H9 (cell line): ENCODE results near the gene RUNX2. TPM values are rescaled to one million over a fixed set of nuclear protein-coding genes. Genes with fewer than 3 reads are reported as not detected.

Experiments
- DNase-seq: peaks from one replicate; pipeline ENCODE4 v3.0.0-alpha.2; 2017
- H2AFZ ChIP-seq: one replicate; pipeline ENCODE4 v1.6.1; 2013; ENCODE audit warnings: mild to moderate bottlenecking, low read length, control low read depth, moderate library complexity
- H2AK5ac ChIP-seq: 2 replicates; pipeline ENCODE4 v1.6.1; 2013; ENCODE audit warnings: low read length, control low read depth, mixed read lengths; ENCODE audit not compliant: insufficient read length
- H2BK120ac ChIP-seq: one replicate; pipeline ENCODE4 v1.6.1; 2013; ENCODE audit warnings: low read depth, mild to moderate bottlenecking, low read length, control low read depth, inconsistent platforms; ENCODE audit not compliant: poor library complexity, severe bottlenecking
- H2BK12ac ChIP-seq: 2 replicates; pipeline ENCODE4 v1.6.1; 2013; ENCODE audit warnings: low read length, control low read depth, mixed read lengths, low read depth; ENCODE audit not compliant: insufficient read length
- H2BK15ac ChIP-seq: 2 replicates; pipeline ENCODE4 v1.6.1; 2013; ENCODE audit warnings: low read depth, low read length, control low read depth
- H2BK20ac ChIP-seq: one replicate; pipeline ENCODE4 v1.6.1; 2013; ENCODE audit warnings: low read depth, mild to moderate bottlenecking, low read length, control low read depth, inconsistent platforms; ENCODE audit not compliant: poor library complexity, severe bottlenecking
- H2BK5ac ChIP-seq: 2 replicates; pipeline ENCODE4 v1.6.1; 2013; ENCODE audit warnings: low read length, control low read depth, mixed read lengths; ENCODE audit not compliant: insufficient read length
- H3K14ac ChIP-seq: 2 replicates; pipeline ENCODE4 v1.6.1; 2013; ENCODE audit warnings: low read length, control low read depth; ENCODE audit not compliant: insufficient read depth
- H3K18ac ChIP-seq: 2 replicates; pipeline ENCODE4 v1.6.1; 2013; ENCODE audit warnings: low read depth, mild to moderate bottlenecking, mixed read lengths, low read length, control low read depth; ENCODE audit not compliant: insufficient read length
- H3K23ac ChIP-seq: 2 replicates; pipeline ENCODE4 v1.6.1; 2013; ENCODE audit warnings: low read length, control low read depth, mixed read lengths, low read depth; ENCODE audit not compliant: insufficient read length
- H3K23me2 ChIP-seq: 2 replicates; pipeline ENCODE4 v1.6.1; 2013; ENCODE audit warnings: low read depth, mild to moderate bottlenecking, mixed read lengths, low read length, control low read depth; ENCODE audit not compliant: insufficient read length, poor library complexity, severe bottlenecking
- H3K27ac ChIP-seq: 2 replicates; pipeline ENCODE4 v1.5.1; 2013; ENCODE audit warnings: low read length, control low read depth, mixed read lengths, low read depth; ENCODE audit not compliant: insufficient read length
- H3K27me3 ChIP-seq: 2 replicates; pipeline ENCODE4 v1.6.1; 2013; ENCODE audit warnings: low read length, control low read depth, inconsistent platforms; ENCODE audit not compliant: insufficient read depth
- H3K4ac ChIP-seq: 2 replicates; pipeline ENCODE4 v1.6.1; 2013; ENCODE audit warnings: low read depth, mild to moderate bottlenecking, control low read depth, inconsistent platforms, low read length, moderate library complexity
- H3K4me1 ChIP-seq: 2 replicates; pipeline ENCODE4 v1.6.1; 2013; ENCODE audit warnings: low read length, control low read depth, inconsistent platforms; ENCODE audit not compliant: insufficient read depth
- H3K4me2 ChIP-seq: 2 replicates; pipeline ENCODE4 v1.6.1; 2013; ENCODE audit warnings: low read length, control low read depth, mixed read lengths; ENCODE audit not compliant: insufficient read length, insufficient read depth
- H3K56ac ChIP-seq: 2 replicates; pipeline ENCODE4 v1.6.1; 2013; ENCODE audit warnings: low read depth, mild to moderate bottlenecking, mixed read lengths, low read length, control low read depth; ENCODE audit not compliant: insufficient read length
- H3K79me1 ChIP-seq: 2 replicates; pipeline ENCODE4 v1.6.1; 2013; ENCODE audit warnings: low read depth, mild to moderate bottlenecking, moderate library complexity, low read length, control low read depth, inconsistent platforms; ENCODE audit not compliant: insufficient read depth, poor library complexity, severe bottlenecking
- H3K79me2 ChIP-seq: 2 replicates; pipeline ENCODE4 v1.6.1; 2013; ENCODE audit warnings: low read length, control low read depth, inconsistent platforms; ENCODE audit not compliant: insufficient read depth
- H3K9ac ChIP-seq: 2 replicates; pipeline ENCODE4 v1.6.1; 2013; ENCODE audit warnings: low read length, control low read depth, mixed read lengths; ENCODE audit not compliant: insufficient read length; ENCODE audit errors: extremely low read depth
- H3K9me3 ChIP-seq: one replicate; pipeline ENCODE4 v1.6.1; 2013; ENCODE audit warnings: low read depth, low read length, inconsistent platforms; ENCODE audit not compliant: control insufficient read depth
- H3T11ph ChIP-seq: one replicate; pipeline ENCODE4 v1.6.1; 2013; ENCODE audit warnings: mild to moderate bottlenecking, low read length, control low read depth, inconsistent platforms
- H4K20me1 ChIP-seq: one replicate; pipeline ENCODE4 v1.6.1; 2013; ENCODE audit not compliant: control insufficient read depth, insufficient read length, insufficient read depth
- H4K5ac ChIP-seq: 2 replicates; pipeline ENCODE4 v1.6.1; 2013; ENCODE audit warnings: low read depth, mild to moderate bottlenecking, mixed read lengths, low read length, control low read depth; ENCODE audit not compliant: insufficient read length
- H4K8ac ChIP-seq: replicated peaks from 2 replicates; pipeline ENCODE4 v1.6.1; 2013; ENCODE audit warnings: low read length, control low read depth, mixed read lengths, low read depth; ENCODE audit not compliant: insufficient read length
- H4K91ac ChIP-seq: 2 replicates; pipeline ENCODE4 v1.6.1; 2013; ENCODE audit warnings: low read depth, mild to moderate bottlenecking, moderate library complexity, mixed read lengths, low read length, control low read depth; ENCODE audit not compliant: insufficient read length
- H3K27ac Mint-ChIP-seq, 3 experiments: 2 replicates in 2 of 3; 3 replicates in 1 of 3; pipeline ENCODE4 v1.8.0; 2020 to 2021; ENCODE audit warnings: mixed read lengths in 3 of 3, mild to moderate bottlenecking in 1 of 3, moderate library complexity in 1 of 3
- H3K27me3 Mint-ChIP-seq: 2 replicates; pipeline ENCODE4 v1.8.0; 2021; ENCODE audit warnings: low read depth, mild to moderate bottlenecking, moderate library complexity, mixed read lengths
- H3K36me3 Mint-ChIP-seq, 3 experiments: 2 replicates in 2 of 3; 3 replicates in 1 of 3; pipeline ENCODE4 v1.8.0; 2020 to 2021; ENCODE audit warnings: low read depth in 3 of 3, mixed read lengths in 3 of 3; ENCODE audit not compliant: insufficient read depth in 1 of 3
- H3K4me1 Mint-ChIP-seq, 2 experiments: 2 replicates each; pipeline ENCODE4 v1.8.0; 2020; ENCODE audit warnings: mixed read lengths in 2 of 2
- H3K4me3 Mint-ChIP-seq, 2 experiments: 2 replicates in 1 of 2; 3 replicates in 1 of 2; pipeline ENCODE4 v1.8.0; 2020 to 2021; ENCODE audit warnings: mild to moderate bottlenecking in 2 of 2, mixed read lengths in 2 of 2, moderate library complexity in 1 of 2
- H3K9me3 Mint-ChIP-seq, 2 experiments: 2 replicates in 1 of 2; 3 replicates in 1 of 2; pipeline ENCODE4 v1.8.0; 2020; ENCODE audit warnings: mild to moderate bottlenecking in 2 of 2, mixed read lengths in 2 of 2, moderate library complexity in 1 of 2
- CTCF ChIP-seq: fragments of 200-600 bp; sonication (generic); conservative IDR thresholded peaks from 3 replicates; pipeline ENCODE4 v1.8.0; 2021; ENCODE audit warnings: antibody characterized with exemption, mild to moderate bottlenecking
- WGBS: extraction: QIAGEN DNeasy Blood & Tissue Kit; methylation state at CpG from one replicate; pipeline ENCODE4 v1.1.7; 2013; ENCODE audit warnings: missing lambda C conversion rate, low lambda C conversion rate, mixed read lengths; ENCODE audit not compliant: insufficient read length; ENCODE audit errors: extremely low coverage; 5-methylcytosine and 5-hydroxymethylcytosine counted together
- total RNA-seq: library from RNA; stranded (reverse); gene quantifications from 2 replicates; pipeline ENCODE4 v1.2.1, GENCODE V29; 2021

The RUNX2 gene
- total RNA-seq, 1 experiment from 2014 or later: 0.15 TPM

GRCh38 chr6:45626087-45626891 is 298.2 kb downstream of the RUNX2 start:
- Mint-ChIP-seq H3K36me3 (no peaks in the 10 kb centered on the region), H3K27me3 (peaks cover 1% of the 10 kb centered on the region), H3K9me3 (no peaks in the 10 kb centered on the region), H3K27ac (no peak overlapping the region), H3K4me1 (peaks cover 0 to 3% of the 10 kb centered on the region in 2 experiments; a peak in 1 of 4 replicates), H3K4me3 (no peak overlapping the region)
- Histone ChIP-seq H4K5ac (no peak overlapping the region), H2BK12ac (no peak overlapping the region), H3K9ac (no peak overlapping the region), H2BK15ac (no peak overlapping the region), H3K9me3 (no peaks in the 10 kb centered on the region), H3K23ac (no peak overlapping the region), H4K8ac (no peak overlapping the region), H3T11ph (no peak overlapping the region), H3K4me2 (no peak overlapping the region), H3K4ac (no peak overlapping the region), H3K56ac (no peak overlapping the region), H3K23me2 (no peaks in the 10 kb centered on the region), H4K91ac (no peak overlapping the region), H2BK120ac (no peak overlapping the region), H2BK20ac (no peak overlapping the region), H3K4me1 (no peaks in the 10 kb centered on the region), H3K27me3 (no peaks in the 10 kb centered on the region), H2AK5ac (no peak overlapping the region), H3K14ac (no peak overlapping the region), H3K27ac (no peak overlapping the region), H4K20me1 (no peaks in the 10 kb centered on the region), H3K79me2 (no peaks in the 10 kb centered on the region), H2AFZ (no peak overlapping the region), H3K18ac (no peak overlapping the region), H3K79me1 (no peaks in the 10 kb centered on the region), H2BK5ac (no peak overlapping the region)
- TF ChIP-seq CTCF: no peak
- no CpG with 5 or more reads among the region's 5 CpGs for WGBS
- no peak for DNase-seq
